Type B pancreatic cell (in vitro differentiated cells): ENCODE measurements around the gene FRMD1. TPM values are rescaled to one million over a fixed set of nuclear protein-coding genes. Genes with fewer than 3 reads are reported as not detected.

Experiments used
- DNase-seq: peaks from one replicate; pipeline ENCODE4 v3.0.0; 2021; ENCODE audit warnings: mixed read lengths; ENCODE audit not compliant: unreplicated experiment; ENCODE audit errors: extremely low spot score
- H3K27ac Mint-ChIP-seq: 2 replicates; pipeline ENCODE4 v1.8.0; 2021; ENCODE audit warnings: mild to moderate bottlenecking, mixed read lengths
- H3K27me3 Mint-ChIP-seq: 2 replicates; pipeline ENCODE4 v1.8.0; 2021; ENCODE audit warnings: mixed read lengths
- H3K36me3 Mint-ChIP-seq: 2 replicates; pipeline ENCODE4 v1.8.0; 2021; ENCODE audit warnings: mixed read lengths
- H3K4me1 Mint-ChIP-seq: one replicate; pipeline ENCODE4 v1.8.0; 2021; ENCODE audit warnings: mixed read lengths; ENCODE audit not compliant: unreplicated experiment
- H3K4me3 Mint-ChIP-seq: 2 replicates; pipeline ENCODE4 v1.8.0; 2021; ENCODE audit warnings: mild to moderate bottlenecking, mixed read lengths
- H3K9me3 Mint-ChIP-seq: 2 replicates; pipeline ENCODE4 v1.8.0; 2021; ENCODE audit warnings: mixed read lengths
- total RNA-seq: library from RNA; stranded (reverse); gene quantifications from 2 replicates; pipeline ENCODE4 v1.2.1, GENCODE V29; 2021; ENCODE audit warnings: low replicate concordance
- TF ChIP-seq, protein P1 (sequence below): fragments of 200-600 bp; sonication (generic); conservative IDR thresholded peaks from 2 replicates; pipeline ENCODE4 v1.5.0; 2021; ENCODE audit warnings: antibody characterized with exemption, mild to moderate bottlenecking

The FRMD1 gene
- total RNA-seq, 1 donor from 2014 or later = 0.17 TPM

- peaks cover 10% of the 10 kb centered on the region for H3K9me3 Mint-ChIP-seq
- peak overlapping the region; percentile 17 for H3K4me3 Mint-ChIP-seq
- DNase-seq = no peak
- H3K36me3 Mint-ChIP-seq = no peaks in the 10 kb centered on the region
- H3K27ac Mint-ChIP-seq = no peak overlapping the region
- TF ChIP-seq, protein P1, sequence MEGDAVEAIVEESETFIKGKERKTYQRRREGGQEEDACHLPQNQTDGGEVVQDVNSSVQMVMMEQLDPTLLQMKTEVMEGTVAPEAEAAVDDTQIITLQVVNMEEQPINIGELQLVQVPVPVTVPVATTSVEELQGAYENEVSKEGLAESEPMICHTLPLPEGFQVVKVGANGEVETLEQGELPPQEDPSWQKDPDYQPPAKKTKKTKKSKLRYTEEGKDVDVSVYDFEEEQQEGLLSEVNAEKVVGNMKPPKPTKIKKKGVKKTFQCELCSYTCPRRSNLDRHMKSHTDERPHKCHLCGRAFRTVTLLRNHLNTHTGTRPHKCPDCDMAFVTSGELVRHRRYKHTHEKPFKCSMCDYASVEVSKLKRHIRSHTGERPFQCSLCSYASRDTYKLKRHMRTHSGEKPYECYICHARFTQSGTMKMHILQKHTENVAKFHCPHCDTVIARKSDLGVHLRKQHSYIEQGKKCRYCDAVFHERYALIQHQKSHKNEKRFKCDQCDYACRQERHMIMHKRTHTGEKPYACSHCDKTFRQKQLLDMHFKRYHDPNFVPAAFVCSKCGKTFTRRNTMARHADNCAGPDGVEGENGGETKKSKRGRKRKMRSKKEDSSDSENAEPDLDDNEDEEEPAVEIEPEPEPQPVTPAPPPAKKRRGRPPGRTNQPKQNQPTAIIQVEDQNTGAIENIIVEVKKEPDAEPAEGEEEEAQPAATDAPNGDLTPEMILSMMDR = no peak
- peaks cover 33% of the 10 kb centered on the region for H3K4me1 Mint-ChIP-seq
- peaks cover 7% of the 10 kb centered on the region for H3K27me3 Mint-ChIP-seq
These were observed 48.7 kb downstream of the FRMD1 start for GRCh38 chr6:168030218-168030746.

DNA sequence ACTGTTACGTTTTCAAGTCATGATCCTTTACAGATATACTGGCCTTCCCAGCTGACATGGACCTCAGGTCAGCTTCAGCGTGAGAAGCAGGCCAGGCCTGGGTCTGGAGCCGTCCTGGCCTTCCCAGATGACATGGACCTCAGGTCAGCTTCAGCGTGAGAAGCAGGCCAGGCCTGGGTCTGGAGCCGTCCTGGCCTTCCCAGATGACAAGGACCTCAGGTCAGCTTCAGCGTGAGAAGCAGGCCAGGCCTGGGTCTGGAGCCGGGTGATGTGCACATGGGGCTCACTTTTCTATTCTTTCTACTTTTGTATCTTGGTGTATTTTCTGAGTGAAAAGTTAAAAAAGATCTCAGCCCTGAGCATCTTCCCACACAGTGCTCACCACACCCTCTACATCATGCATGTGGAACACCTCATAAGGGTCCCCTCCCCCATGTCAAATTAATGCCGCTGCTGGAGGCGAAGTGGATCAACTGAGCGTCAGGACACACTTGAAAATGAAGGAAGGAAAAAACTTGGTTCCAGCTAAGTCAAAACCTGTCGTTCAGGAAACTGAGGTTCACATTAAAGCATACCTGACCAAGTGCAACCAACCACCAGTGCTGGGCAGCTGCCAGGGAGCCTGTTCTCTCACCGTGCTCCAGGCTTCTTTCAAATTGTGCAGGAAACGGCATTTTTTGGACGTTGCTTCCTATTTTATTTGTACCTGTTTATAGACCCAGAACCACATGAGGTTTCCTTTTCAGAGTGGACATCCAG is 49.4 kb downstream of the FRMD1 start:
- peaks cover 29% of the 10 kb centered on the region for H3K4me1 Mint-ChIP-seq
- no peak for DNase-seq
- no peak overlapping the region for H3K4me3 Mint-ChIP-seq
- TF ChIP-seq, protein P1 = no peak
- H3K27me3 Mint-ChIP-seq = peaks cover 4% of the 10 kb centered on the region
- H3K36me3 Mint-ChIP-seq = no peaks in the 10 kb centered on the region
- no peak overlapping the region for H3K27ac Mint-ChIP-seq
- H3K9me3 Mint-ChIP-seq = peaks cover 10% of the 10 kb centered on the region

- Mint-ChIP-seq H3K4me3 (no peak overlapping the region), H3K27me3 (peaks cover 4% of the 10 kb centered on the region), H3K27ac (no peak overlapping the region), H3K36me3 (no peaks in the 10 kb centered on the region), H3K4me1 (peaks cover 36% of the 10 kb centered on the region), H3K9me3 (peaks cover 3% of the 10 kb centered on the region)
- TF ChIP-seq, protein P1 = no peak
- DNase-seq = no peak
These were observed 50.8 kb downstream of the FRMD1 start for GRCh38 chr6:168028181-168028580.

DNA sequence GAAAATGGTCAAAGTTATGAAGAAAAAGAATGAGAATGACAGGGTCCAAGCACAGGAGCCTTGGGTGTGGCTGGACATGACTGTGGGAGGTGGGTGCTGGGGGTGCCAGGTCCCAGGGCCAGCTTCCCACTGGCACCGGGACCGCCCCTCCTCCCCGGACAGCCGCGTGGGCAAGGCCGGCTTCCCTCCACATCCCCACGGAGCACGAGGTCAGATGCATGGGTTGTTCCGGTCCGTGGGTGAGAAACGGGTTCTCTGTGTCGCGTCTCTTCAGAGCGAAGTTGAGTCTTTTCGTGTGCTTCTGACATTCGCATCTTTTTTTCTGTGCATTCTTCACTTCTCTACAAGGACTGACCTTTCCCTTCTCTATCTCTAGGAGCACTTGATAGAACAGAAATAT is 51.5 kb downstream of the FRMD1 start:
- Mint-ChIP-seq H3K4me1 (peaks cover 38% of the 10 kb centered on the region), H3K27me3 (peaks cover 4% of the 10 kb centered on the region), H3K9me3 (peaks cover 3% of the 10 kb centered on the region), H3K4me3 (no peak overlapping the region), H3K27ac (no peak overlapping the region), H3K36me3 (no peaks in the 10 kb centered on the region)
- no peak for DNase-seq
- TF ChIP-seq, protein P1 = no peak

DNA sequence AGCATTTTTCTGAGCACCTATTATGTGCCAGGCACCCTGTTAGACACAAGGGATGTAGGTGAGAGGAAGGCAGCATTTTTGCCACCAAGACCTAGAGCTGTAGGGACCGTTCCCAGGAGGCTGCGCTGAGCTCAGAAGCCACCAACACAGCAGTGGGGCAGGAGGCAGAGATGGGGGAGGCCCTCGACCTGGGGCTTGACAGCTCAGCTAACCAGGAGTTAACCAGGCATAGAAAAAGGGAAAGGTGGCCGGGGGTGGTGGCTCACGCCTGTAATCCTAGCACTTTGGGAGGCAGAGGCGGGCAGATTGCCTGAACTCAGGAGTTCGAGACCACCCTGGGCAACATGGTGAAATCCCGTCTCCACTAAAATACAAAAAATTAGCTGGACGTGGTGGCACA is 52.1 kb downstream of the FRMD1 start:
- H3K36me3 Mint-ChIP-seq = no peaks in the 10 kb centered on the region
- DNase-seq = no peak
- peaks cover 4% of the 10 kb centered on the region for H3K27me3 Mint-ChIP-seq
- no peak overlapping the region for H3K27ac Mint-ChIP-seq
- H3K4me3 Mint-ChIP-seq = no peak overlapping the region
- peaks cover 3% of the 10 kb centered on the region for H3K9me3 Mint-ChIP-seq
- TF ChIP-seq, protein P1 = no peak
- H3K4me1 Mint-ChIP-seq = peaks cover 35% of the 10 kb centered on the region
